ENCODE measurements around the gene TPH2. TPM values are rescaled to one million over a fixed set of nuclear protein-coding genes. Genes with fewer than 3 reads are reported as not detected.

The TPH2 gene
- total and polyA plus RNA-seq, 4 donors: 0.01 TPM; not detected in 3

DNA sequence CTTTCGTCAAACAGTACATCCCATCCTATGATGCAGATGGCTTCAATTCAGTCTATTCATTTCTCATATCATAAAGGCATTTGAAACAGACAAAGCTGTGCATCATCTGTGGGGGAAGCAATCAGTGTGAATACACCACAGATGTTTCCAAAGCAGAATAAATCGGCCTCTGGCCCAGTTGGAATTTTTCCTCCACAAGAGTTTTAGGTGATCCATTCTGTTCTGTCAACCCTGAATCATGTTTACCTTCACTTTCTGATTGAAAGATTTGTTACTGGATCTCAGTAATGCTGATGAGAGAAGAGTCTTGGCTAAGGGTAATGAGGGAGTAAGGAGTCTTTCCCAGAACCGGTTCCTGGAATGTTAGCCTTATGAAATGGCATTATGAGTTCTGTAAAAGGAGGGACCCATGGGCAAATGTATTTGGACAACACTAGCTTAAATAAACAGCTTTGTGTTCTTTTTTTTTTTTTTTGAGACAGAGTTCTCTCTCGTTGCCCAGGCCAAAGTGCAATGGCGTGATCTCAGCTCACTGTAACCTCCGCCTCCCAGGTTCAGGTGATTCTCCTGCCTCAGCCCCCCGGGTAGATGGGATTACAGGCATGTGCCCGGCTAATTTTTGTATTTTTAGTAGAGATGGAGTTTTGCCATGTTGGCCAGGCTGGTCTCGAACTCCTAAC, 62.5 kb downstream of the TPH2 start:
- ATAC-seq (ENCODE audit: insufficient read depth, low FRiP score): no peak
- Histone ChIP-seq H3K9ac (ENCODE audit: insufficient read depth in 1 of 2, low read length in 2 of 2) (no peak overlapping the region), H3K36me3 (ENCODE audit: control insufficient read depth in 4 of 4, insufficient read depth in 4 of 4, low read length in 4 of 4) (no peaks in the 10 kb centered on the region), H3K4me3 (no peak overlapping the region), H3K9me3 (ENCODE audit: control insufficient read depth in 4 of 4, insufficient read depth in 3 of 4, low read length in 3 of 4) (no peaks in the 10 kb centered on the region), H3K4me1 (ENCODE audit: control insufficient read depth in 5 of 5, insufficient read depth in 5 of 5, low read length in 5 of 5) (peaks cover 0 to 7% (median 0%) of the 10 kb centered on the region in 5 donors), H3K27ac (ENCODE audit: low read depth in 1 of 2, low read length in 1 of 2) (no peak overlapping the region), H3K27me3 (ENCODE audit: control insufficient read depth in 3 of 3, insufficient read depth in 3 of 3, low read length in 2 of 3) (no peaks in the 10 kb centered on the region)
- no peak for TF ChIP-seq CTCF (IDR thresholded peaks at IDR 0.05; ENCODE audit: control extremely low read depth, extremely low read depth)
- WGBS, 2 donors: 83 to 88% methylated on average over 9 of the region's 9 CpGs
- no peak for DNase-seq

DNA sequence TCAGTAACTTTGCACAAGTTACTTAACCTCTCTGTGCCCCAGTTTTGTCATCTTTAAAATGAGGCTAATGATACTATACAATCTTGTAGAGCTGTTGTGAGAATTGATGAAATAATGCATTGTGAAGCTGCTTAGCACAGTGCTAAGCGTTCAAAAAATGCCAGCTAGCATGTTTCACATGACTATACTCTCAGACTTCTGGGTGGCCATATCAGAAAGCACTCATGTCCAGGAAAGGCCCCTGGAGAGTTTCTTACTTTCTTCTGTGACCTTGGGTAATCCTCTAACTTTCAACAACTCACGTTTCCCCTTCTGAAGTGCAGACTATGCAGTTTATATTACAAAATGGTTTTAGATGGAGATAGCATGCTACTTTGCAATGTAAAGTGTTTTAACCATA, 68.1 kb downstream of the TPH2 start:
- 45 to 54% methylated on average over 2 of the region's 2 CpGs for WGBS, 2 donors
- peak in 2 of 3 donors; percentile 11 to 50 for DNase-seq

GRCh38 chr12:72010356-72010755, 71.7 kb downstream of the TPH2 start:
- no peak for TF ChIP-seq CTCF (IDR thresholded peaks at IDR 0.05; ENCODE audit: control extremely low read depth, extremely low read depth)
- DNase-seq (no peak), ATAC-seq (ENCODE audit: insufficient read depth, low FRiP score) (no peak)
- Histone ChIP-seq H3K36me3 (ENCODE audit: control insufficient read depth in 4 of 4, insufficient read depth in 4 of 4, low read length in 4 of 4) (no peaks in the 10 kb centered on the region), H3K27ac (ENCODE audit: low read depth in 1 of 2, low read length in 1 of 2) (peak overlapping the region in 1 of 2 donors; percentile 27), H3K27me3 (ENCODE audit: control insufficient read depth in 3 of 3, insufficient read depth in 3 of 3, low read length in 2 of 3) (no peaks in the 10 kb centered on the region), H3K4me3 (no peak overlapping the region), H3K9ac (ENCODE audit: insufficient read depth in 1 of 2, low read length in 2 of 2) (no peak overlapping the region), H3K4me1 (ENCODE audit: control insufficient read depth in 5 of 5, insufficient read depth in 5 of 5, low read length in 5 of 5) (peaks cover 0 to 4% (median 0%) of the 10 kb centered on the region in 5 donors), H3K9me3 (ENCODE audit: control insufficient read depth in 4 of 4, insufficient read depth in 3 of 4, low read length in 3 of 4) (no peaks in the 10 kb centered on the region)
- WGBS, 2 donors: 69 to 74% methylated on average over 4 of the region's 4 CpGs

More for the DNA sequence above, 68.1 kb downstream of the TPH2 start:
- no peak for ATAC-seq (ENCODE audit: insufficient read depth, low FRiP score)
- Histone ChIP-seq H3K27me3 (ENCODE audit: control insufficient read depth in 3 of 3, insufficient read depth in 3 of 3, low read length in 2 of 3) (no peaks in the 10 kb centered on the region), H3K4me1 (ENCODE audit: control insufficient read depth in 5 of 5, insufficient read depth in 5 of 5, low read length in 5 of 5) (peaks cover 0 to 7% (median 0%) of the 10 kb centered on the region in 5 donors), H3K4me3 (no peak overlapping the region), H3K36me3 (ENCODE audit: control insufficient read depth in 4 of 4, insufficient read depth in 4 of 4, low read length in 4 of 4) (no peaks in the 10 kb centered on the region), H3K9ac (ENCODE audit: insufficient read depth in 1 of 2, low read length in 2 of 2) (no peak overlapping the region), H3K27ac (ENCODE audit: low read depth in 1 of 2, low read length in 1 of 2) (no peak overlapping the region), H3K9me3 (ENCODE audit: control insufficient read depth in 4 of 4, insufficient read depth in 3 of 4, low read length in 3 of 4) (no peaks in the 10 kb centered on the region)
- TF ChIP-seq CTCF (IDR thresholded peaks at IDR 0.05; ENCODE audit: control extremely low read depth, extremely low read depth): no peak

Measured in lung (tissue), 12 donors.